Endothelial cell of umbilical vein (primary cell): ENCODE results near the gene POU5F1. TPM values are rescaled to one million over a fixed set of nuclear protein-coding genes. Genes with fewer than 3 reads are reported as not detected.
A peak's percentile ranks its signal among the peaks of the same experiment; 100 is the strongest.

Experiments
- BruUV-seq: library from RNA; stranded (reverse); fragments of 400-500 nt; replicated peaks from 2 replicates; lab custom pipeline; 2021; lab: Mats Ljungman, UMichigan
- CTCF ChIA-PET: fragments of 300-600, 350-600 bp; sonication (Branson Sonifier 250); formaldehyde crosslinking; loops from one replicate; lab custom pipeline; 2021; ENCODE audit warnings: antibody characterized with exemption, inconsistent platforms; lab: Charles Lee
- POLR2A ChIA-PET: fragments of 300-600, 350-600 bp; sonication (Branson Sonifier 250); formaldehyde crosslinking; loops from one replicate; lab custom pipeline; 2021; ENCODE audit warnings: antibody characterized with exemption, inconsistent platforms; lab: Charles Lee
- DNase-seq: peaks from one replicate; pipeline ENCODE4 v3.0.0-alpha.2; 2011; ENCODE audit warnings: low read depth, low spot score
- FAIRE-seq: peaks from 2 replicates; lab custom pipeline; 2011; peaks lifted over from hg19 to GRCh38; lab: Jason Lieb, UNC
- H2AFZ ChIP-seq: 2 replicates; pipeline ENCODE4 v1.6.0; 2012; ENCODE audit warnings: low read depth, low read length, control low read depth, inconsistent platforms
- H3K27ac ChIP-seq: 2 replicates; pipeline ENCODE4 v1.5.1; 2011; ENCODE audit warnings: low read depth, mild to moderate bottlenecking, control low read depth, low read length, moderate library complexity; ENCODE audit not compliant: insufficient read depth
- H3K27me3 ChIP-seq, 2 experiments: 2 replicates each; pipeline versions ENCODE4 v1.6.0 to v1.6.1; 2011; ENCODE audit warnings: low read length in 2 of 2, mixed read lengths in 1 of 2; ENCODE audit not compliant: control insufficient read depth in 2 of 2, insufficient read depth in 2 of 2
- H3K36me3 ChIP-seq, 2 experiments: 2 replicates in 1 of 2; 3 replicates in 1 of 2; pipeline ENCODE4 v1.5.1; 2011; ENCODE audit warnings: low read length in 2 of 2, mild to moderate bottlenecking in 1 of 2, moderate library complexity in 1 of 2; ENCODE audit not compliant: control insufficient read depth in 2 of 2, insufficient read depth in 2 of 2; ENCODE audit errors: extremely low read depth in 1 of 2
- H3K4me1 ChIP-seq: 3 replicates; pipeline ENCODE4 v1.5.1; 2011; ENCODE audit warnings: mild to moderate bottlenecking, low read length; ENCODE audit not compliant: control insufficient read depth, insufficient read depth; ENCODE audit errors: extremely low read depth
- H3K4me2 ChIP-seq: 2 replicates; pipeline ENCODE4 v1.6.1; 2011; ENCODE audit warnings: low read length, control low read depth, mixed read lengths; ENCODE audit not compliant: insufficient read depth
- H3K4me3 ChIP-seq, 3 experiments: fragments of 200-600 bp in 1 of 3; sonication (generic), shearing (Covaris generic) in 1 of 3; replicated peaks in 1 of 3; 2 replicates each; pipeline ENCODE4 v1.5.1; 2011 to 2016; ENCODE audit warnings: control low read depth in 3 of 3, low read length in 3 of 3, mild to moderate bottlenecking in 2 of 3, inconsistent platforms in 1 of 3, low read depth in 1 of 3, moderate library complexity in 1 of 3; ENCODE audit not compliant: insufficient read depth in 1 of 3
- H3K79me2 ChIP-seq: 2 replicates; pipeline ENCODE4 v1.6.0; 2012; ENCODE audit warnings: low read length, inconsistent platforms; ENCODE audit not compliant: control insufficient read depth, insufficient read depth
- H3K9ac ChIP-seq: replicated peaks from 2 replicates; pipeline ENCODE3; 2011; ENCODE audit warnings: low read length, control low read depth; ENCODE audit not compliant: insufficient read depth; ENCODE audit errors: extremely low read depth
- H3K9me1 ChIP-seq: replicated peaks from 3 replicates; pipeline ENCODE4 v1.6.0; 2011; ENCODE audit warnings: mild to moderate bottlenecking, low read length; ENCODE audit not compliant: control insufficient read depth, insufficient read depth; ENCODE audit errors: extremely low read depth
- H3K9me3 ChIP-seq: replicated peaks from 2 replicates; pipeline ENCODE4 v1.5.1; 2012; ENCODE audit warnings: low read length, inconsistent platforms; ENCODE audit not compliant: control insufficient read depth, insufficient read depth
- H4K20me1 ChIP-seq: replicated peaks from 2 replicates; pipeline ENCODE3; 2011; ENCODE audit warnings: mild to moderate bottlenecking, low read length; ENCODE audit not compliant: control insufficient read depth, insufficient read depth; ENCODE audit errors: extremely low read depth
- CTCF ChIP-seq, 2 donors: IDR thresholded peaks; 1 replicate in 1 of 2; 2 replicates in 1 of 2; pipeline ENCODE4 v1.5.1; 2011; ENCODE audit warnings: low read length in 2 of 2, mild to moderate bottlenecking in 2 of 2, moderate library complexity in 2 of 2, control low read depth in 1 of 2, inconsistent platforms in 1 of 2, low read depth in 1 of 2; ENCODE audit not compliant: insufficient read depth in 1 of 2; ENCODE audit errors: extremely low read depth in 1 of 2
- EZH2 ChIP-seq: IDR thresholded peaks from 2 replicates; pipeline ENCODE4 v1.6.1; 2012; ENCODE audit warnings: borderline replicate concordance, low read depth, mild to moderate bottlenecking, moderate library complexity, low read length, inconsistent platforms; ENCODE audit not compliant: severe bottlenecking
- FOS ChIP-seq: IDR thresholded peaks from 2 replicates; pipeline ENCODE4 v1.6.1; 2011; ENCODE audit warnings: mild to moderate bottlenecking, low read length, moderate library complexity, borderline replicate concordance; ENCODE audit not compliant: insufficient read depth
- GATA2 ChIP-seq: IDR thresholded peaks from 2 replicates; pipeline ENCODE4 v1.7.0; 2011; ENCODE audit warnings: low read depth, mild to moderate bottlenecking, moderate library complexity, mixed read lengths, low read length; ENCODE audit not compliant: insufficient read length, insufficient read depth
- JUN ChIP-seq: IDR thresholded peaks from 2 replicates; pipeline ENCODE4 v1.6.1; 2011; ENCODE audit warnings: borderline replicate concordance, low read depth; ENCODE audit not compliant: insufficient read length, insufficient read depth
- MYC ChIP-seq: IDR thresholded peaks from one replicate; pipeline ENCODE4 v1.6.1; 2011; ENCODE audit warnings: mild to moderate bottlenecking, low read depth, low read length
- POLR2A ChIP-seq: IDR thresholded peaks from 2 replicates; pipeline ENCODE4 v1.6.1; 2012; ENCODE audit warnings: low read depth, mild to moderate bottlenecking, control low read depth, low read length
- POLR2AphosphoS5 ChIP-seq: IDR thresholded peaks from 2 replicates; pipeline ENCODE4 v1.6.1; 2012; ENCODE audit warnings: low read depth, mild to moderate bottlenecking, control low read depth, low read length, moderate library complexity; ENCODE audit not compliant: insufficient read depth
- dilution Hi-C: fragments of 300-500 bp; cut with MboI; formaldehyde crosslinking; loops from one replicate; pipeline ENCODE4 v1.15.0; 2019; ENCODE audit warnings: low sequenced_read_pairs; ENCODE audit not compliant: extremely low pct_ligation_motif_present
- intact Hi-C: fragments of 100-400 bp; cut with micrococcal nuclease; formaldehyde crosslinking; loops from one replicate; pipeline ENCODE4 v1.10.0; 2022
- polyA plus RNA-seq, 4 experiments: library from polyadenylated mRNA; depleted of rRNA in 3 of 4; stranded (reverse) in 3 of 4; unstranded in 1 of 4; fragments of >200 nt; gene quantifications; 2 replicates each; pipeline versions ENCODE4 v1.2.1 to v1.2.3, GENCODE V29; 2011 to 2012; ENCODE audit warnings: missing spikeins in 1 of 4
- total RNA-seq: library from RNA; stranded (reverse); gene quantifications from 2 replicates; pipeline ENCODE4 v1.2.3, GENCODE V29; 2021
- TF ChIP-seq, protein P1 (sequence below): IDR thresholded peaks from 2 replicates; pipeline ENCODE4 v1.6.1; 2011; ENCODE audit not compliant: insufficient read depth, insufficient read length

The POU5F1 gene
- total and polyA plus RNA-seq, 2 donors (not counting 3 experiments of a cell fraction or from before 2014, with no cell fraction given): 0.63 TPM; not detected in 1

- H3K36me3 ChIP-seq: no peaks in the 10 kb centered on the region
- no peak overlapping the region for H3K4me2 ChIP-seq
- FAIRE-seq: peak; percentile 70
- POLR2A ChIA-PET: no interaction called here
- H3K9ac ChIP-seq: no peak overlapping the region
- no TSS peak for BruUV-seq
- no peak overlapping the region for H3K27ac ChIP-seq
- H3K4me1 ChIP-seq: peaks cover 6% of the 10 kb centered on the region
- no peak overlapping the region for H3K4me3 ChIP-seq
- intact Hi-C loops: no loop called here
- dilution Hi-C loops: no loop called here
- CTCF ChIA-PET: interaction anchor here (1.2 kb wide), 1 partner anchor 41 kb away, joined by 3 read pairs; no protein-coding TSS in a partner anchor
- no peaks in the 10 kb centered on the region for H3K9me1 ChIP-seq
- peak overlapping the region; percentile 47 for H2AFZ ChIP-seq
- no peaks in the 10 kb centered on the region for H4K20me1 ChIP-seq
- no peaks in the 10 kb centered on the region for H3K79me2 ChIP-seq
- no peaks in the 10 kb centered on the region for H3K27me3 ChIP-seq
- TF ChIP-seq FOS: no peak
- TF ChIP-seq, protein P1, sequence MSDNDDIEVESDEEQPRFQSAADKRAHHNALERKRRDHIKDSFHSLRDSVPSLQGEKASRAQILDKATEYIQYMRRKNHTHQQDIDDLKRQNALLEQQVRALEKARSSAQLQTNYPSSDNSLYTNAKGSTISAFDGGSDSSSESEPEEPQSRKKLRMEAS: no peak
- TF ChIP-seq POLR2A: no peak
- no peaks in the 10 kb centered on the region for H3K9me3 ChIP-seq
- DNase-seq: peak; percentile 29
Measured at GRCh38 chr6:31178143-31179041, 7.9 kb upstream of the POU5F1 start.

DNA sequence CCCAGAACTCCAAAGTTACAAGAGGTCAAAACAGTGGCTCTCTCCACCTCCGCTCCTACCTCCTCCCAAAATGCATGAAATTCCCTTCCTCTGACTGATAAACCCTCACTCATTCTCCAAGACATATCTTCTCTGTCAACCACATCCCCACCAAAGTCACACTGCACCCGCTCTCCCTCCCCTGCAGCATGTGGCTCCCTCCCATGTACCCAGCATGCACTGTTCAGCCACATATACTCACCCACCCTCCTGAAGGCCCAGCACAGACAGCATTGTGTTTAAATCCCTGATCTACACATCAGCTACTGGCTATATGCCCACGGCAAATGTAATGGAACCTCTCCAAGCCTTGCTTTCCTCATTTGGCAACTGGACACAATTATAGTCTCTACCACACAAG lies 5.5 kb upstream of the POU5F1 start:
- FAIRE-seq (no peak), DNase-seq (no peak)
- peaks cover 6% of the 10 kb centered on the region for H3K4me1 ChIP-seq
- no peaks in the 10 kb centered on the region for H3K9me3 ChIP-seq
- H3K9me1 ChIP-seq: no peaks in the 10 kb centered on the region
- H3K79me2 ChIP-seq: no peaks in the 10 kb centered on the region
- dilution Hi-C loops: no loop called here
- TF ChIP-seq POLR2A (no peak), MYC (no peak), POLR2AphosphoS5 (no peak), JUN (no peak), EZH2 (no peak), FOS (no peak), GATA2 (no peak), CTCF (IDR thresholded peaks at IDR 0.05; ENCODE audit: extremely low read depth in 1 of 2, insufficient read depth in 1 of 2, low read depth in 1 of 2, low read length in 2 of 2) (no peak)
- TF ChIP-seq, protein P1: no peak
- ChIA-PET CTCF (interaction anchor here (1.1 kb wide), 1 partner anchor 39 kb away, joined by 4 read pairs; no protein-coding TSS in a partner anchor), POLR2A (no interaction called here)
- no peaks in the 10 kb centered on the region for H4K20me1 ChIP-seq
- no TSS peak for BruUV-seq
- H3K27ac ChIP-seq: no peak overlapping the region
- no peak overlapping the region for H3K4me3 ChIP-seq
- no peaks in the 10 kb centered on the region for H3K36me3 ChIP-seq
- H3K4me2 ChIP-seq: no peak overlapping the region
- no peak overlapping the region for H3K9ac ChIP-seq
- H2AFZ ChIP-seq: no peak overlapping the region
- H3K27me3 ChIP-seq: no peaks in the 10 kb centered on the region
- intact Hi-C loops: no loop called here
